Endothelial cell of hepatic sinusoid (primary cell): Measurements from ENCODE around the gene SCAF1.

Experiments
- in situ Hi-C: cut with HindIII; loops from 2 replicates; pipeline ENCODE4 v1.10.0; 2017; ENCODE audit warnings: low sequenced_read_pairs

SCAF1 gene

GRCh38 chr19:49662011-49662410 lies 20.0 kb downstream of the SCAF1 start:
- in situ Hi-C loops, result no loop called here

- in situ Hi-C loops, result no loop called here
These were observed 21.2 kb downstream of the SCAF1 start for GRCh38 chr19:49663224-49663623.

- in situ Hi-C loops, result no loop called here
These were observed 22.4 kb downstream of the SCAF1 start for GRCh38 chr19:49664171-49665035.

GRCh38 chr19:49665036-49665350 lies 23.0 kb downstream of the SCAF1 start:
- in situ Hi-C loops, result no loop called here

- in situ Hi-C loops, result no loop called here
These were observed 23.5 kb downstream of the SCAF1 start, which contains the start of the genes BCL2L12 and IRF3 for GRCh38 chr19:49665351-49666119. BCL2L12 (plus strand) TSS chr19:49665933; CDS start chr19:49666693, 760 bp downstream. IRF3 (minus strand) TSS chr19:49665857; CDS start chr19:49664838, 1,019 bp downstream.

- in situ Hi-C loops, result no loop called here
These were observed 24.1 kb downstream of the SCAF1 start for GRCh38 chr19:49666120-49666444.

GRCh38 chr19:49667473-49667872 lies 25.5 kb downstream of the SCAF1 start:
- in situ Hi-C loops, result no loop called here

- in situ Hi-C loops, result no loop called here
These were observed 27.5 kb downstream of the SCAF1 start for GRCh38 chr19:49669516-49669915.

- in situ Hi-C loops, result loop anchor here (10.0 kb wide), 1 partner anchor 158 kb away; the partner anchor contains the start of gene FCGRT
These were observed 30.3 kb downstream of the SCAF1 start for GRCh38 chr19:49672131-49672919.

- in situ Hi-C loops, result loop anchor here (10.0 kb wide), 1 partner anchor 161 kb away; the partner anchor contains the start of gene FCGRT
These were observed 34.3 kb downstream of the SCAF1 start for GRCh38 chr19:49676136-49676783.

- in situ Hi-C loops, result loop anchor here (10.0 kb wide), 1 partner anchor 162 kb away; the partner anchor contains the start of gene FCGRT
These were observed 34.8 kb downstream of the SCAF1 start for GRCh38 chr19:49676784-49677230.

GRCh38 chr19:49677231-49677900 lies 35.4 kb downstream of the SCAF1 start, which contains the start of gene PRMT1:
PRMT1 (plus strand) TSS chr19:49677271; CDS start chr19:49677281, 10 bp downstream.
- in situ Hi-C loops, result loop anchor here (10.0 kb wide), 1 partner anchor 163 kb away; the partner anchor contains the start of gene FCGRT

GRCh38 chr19:49677901-49678674 lies 36.1 kb downstream of the SCAF1 start:
- in situ Hi-C loops, result loop anchor here (10.0 kb wide), 1 partner anchor 163 kb away; the partner anchor contains the start of gene FCGRT

GRCh38 chr19:49678985-49679770 lies 37.2 kb downstream of the SCAF1 start:
- in situ Hi-C loops, result loop anchor here (10.0 kb wide), 1 partner anchor 164 kb away; the partner anchor contains the start of gene FCGRT

- in situ Hi-C loops, result loop anchor here (10.0 kb wide), 1 partner anchor 165 kb away; the partner anchor contains the start of gene FCGRT
These were observed 37.9 kb downstream of the SCAF1 start for GRCh38 chr19:49679771-49680413.

GRCh38 chr19:49680421-49681351 lies 38.7 kb downstream of the SCAF1 start:
- in situ Hi-C loops, result no loop called here
